Measurements from ENCODE around the gene OSBPL2.

GRCh38 chr20:62297449-62298227, 59.3 kb downstream of the OSBPL2 start:
- no peak for TF ChIP-seq CTCF (optimal IDR thresholded peaks at IDR 0.05 in 1 of 3, IDR thresholded peaks at IDR 0.05 in 1 of 3, conservative IDR thresholded peaks at IDR 0.05 in 1 of 3; ENCODE audit: extremely low read depth in 1 of 3, insufficient read depth in 2 of 3, low read length in 3 of 3)
- no peak for TF ChIP-seq EZH2 (IDR thresholded peaks at IDR 0.05; ENCODE audit: low read length)

All from keratinocyte (primary cell).